ENCODE data around the gene OR8U1. TPM values are rescaled to one million over a fixed set of nuclear protein-coding genes. Genes with fewer than 3 reads are reported as not detected.

The OR8U1 gene
- polyA plus RNA-seq (2013) = not detected

GRCh38 chr11:56375324-56375723 lies at the start of gene OR8U1:
Gene OR8U1 (plus strand): TSS chr11:56375624. CDS start chr11:56375624, 0 bp downstream.
- no peaks in the 10 kb centered on the region for H3K4me1 ChIP-seq (ENCODE audit: control extremely low read depth in 1 of 4, control insufficient read depth in 4 of 4, insufficient read depth in 4 of 4, low read length in 3 of 4)
- no peaks in the 10 kb centered on the region for H3K9me3 ChIP-seq (ENCODE audit: control extremely low read depth in 1 of 5, control insufficient read depth in 4 of 5, insufficient read depth in 2 of 5, low read depth in 1 of 5, low read length in 4 of 5)
- ChIA-PET CTCF (no interaction called here), POLR2A (no interaction called here)
- WGBS (ENCODE audit: insufficient coverage) = 61% methylated on average over 1 of the region's 2 CpGs
- no peaks in the 10 kb centered on the region for H3K27me3 ChIP-seq (replicated peaks in 2 of 5; ENCODE audit: control insufficient read depth in 4 of 5, insufficient read depth in 5 of 5, low read length in 4 of 5)
- DNase-seq = no peak
- no peak within 1 kb of the TSS for H3K4me3 ChIP-seq (ENCODE audit: control insufficient read depth in 1 of 7, extremely low read depth in 1 of 7, insufficient read depth in 4 of 7, low read depth in 2 of 7, low read length in 6 of 7)
- H3K36me3 ChIP-seq (ENCODE audit: control insufficient read depth in 4 of 4, insufficient read depth in 4 of 4, low read length in 3 of 4) = no peaks in the 10 kb centered on the region
- H3K27ac ChIP-seq (ENCODE audit: insufficient read depth in 1 of 2, low read depth in 1 of 2, low read length in 2 of 2, poor library complexity in 1 of 2, severe bottlenecking in 2 of 2) = no peak within 1 kb of the TSS

- Histone ChIP-seq H3K4me3 (ENCODE audit: control insufficient read depth in 1 of 7, extremely low read depth in 1 of 7, insufficient read depth in 4 of 7, low read depth in 2 of 7, low read length in 6 of 7) (no peak overlapping the region), H3K27ac (ENCODE audit: insufficient read depth in 1 of 2, low read depth in 1 of 2, low read length in 2 of 2, poor library complexity in 1 of 2, severe bottlenecking in 2 of 2) (no peak overlapping the region), H3K27me3 (replicated peaks in 2 of 5; ENCODE audit: control insufficient read depth in 4 of 5, insufficient read depth in 5 of 5, low read length in 4 of 5) (no peaks in the 10 kb centered on the region), H3K4me1 (ENCODE audit: control extremely low read depth in 1 of 4, control insufficient read depth in 4 of 4, insufficient read depth in 4 of 4, low read length in 3 of 4) (no peaks in the 10 kb centered on the region), H3K36me3 (ENCODE audit: control insufficient read depth in 4 of 4, insufficient read depth in 4 of 4, low read length in 3 of 4) (no peaks in the 10 kb centered on the region), H3K9me3 (ENCODE audit: control extremely low read depth in 1 of 5, control insufficient read depth in 4 of 5, insufficient read depth in 2 of 5, low read depth in 1 of 5, low read length in 4 of 5) (no peaks in the 10 kb centered on the region)
- ChIA-PET CTCF (no interaction called here), POLR2A (no interaction called here)
- DNase-seq = no peak
- 94% methylated on average over 33 of the region's 34 CpGs for WGBS (ENCODE audit: insufficient coverage)
Measured at GRCh38 chr11:56331861-56332491, 43.4 kb upstream of the OR8U1 start.

- H3K4me3 ChIP-seq (ENCODE audit: control insufficient read depth in 1 of 7, extremely low read depth in 1 of 7, insufficient read depth in 4 of 7, low read depth in 2 of 7, low read length in 6 of 7) = no peak overlapping the region
- H3K4me1 ChIP-seq (ENCODE audit: control extremely low read depth in 1 of 4, control insufficient read depth in 4 of 4, insufficient read depth in 4 of 4, low read length in 3 of 4) = no peaks in the 10 kb centered on the region
Measured at GRCh38 chr11:56333156-56333555, 42.3 kb upstream of the OR8U1 start.

GRCh38 chr11:56340289-56340688 lies 35.1 kb upstream of the OR8U1 start:
- Histone ChIP-seq H3K4me1 (ENCODE audit: control extremely low read depth in 1 of 4, control insufficient read depth in 4 of 4, insufficient read depth in 4 of 4, low read length in 3 of 4) (no peaks in the 10 kb centered on the region), H3K27me3 (replicated peaks in 2 of 5; ENCODE audit: control insufficient read depth in 4 of 5, insufficient read depth in 5 of 5, low read length in 4 of 5) (no peaks in the 10 kb centered on the region), H3K4me3 (ENCODE audit: control insufficient read depth in 1 of 7, extremely low read depth in 1 of 7, insufficient read depth in 4 of 7, low read depth in 2 of 7, low read length in 6 of 7) (no peak overlapping the region), H3K27ac (ENCODE audit: insufficient read depth in 1 of 2, low read depth in 1 of 2, low read length in 2 of 2, poor library complexity in 1 of 2, severe bottlenecking in 2 of 2) (no peak overlapping the region), H3K9me3 (ENCODE audit: control extremely low read depth in 1 of 5, control insufficient read depth in 4 of 5, insufficient read depth in 2 of 5, low read depth in 1 of 5, low read length in 4 of 5) (peaks cover 0 to 3% (median 0%) of the 10 kb centered on the region in 5 experiments), H3K36me3 (ENCODE audit: control insufficient read depth in 4 of 4, insufficient read depth in 4 of 4, low read length in 3 of 4) (no peaks in the 10 kb centered on the region)
- no peak for DNase-seq
- ChIA-PET CTCF (no interaction called here), POLR2A (no interaction called here)

More at GRCh38 chr11:56333156-56333555, 42.3 kb upstream of the OR8U1 start:
- POLR2A ChIA-PET = no interaction called here
- CTCF ChIA-PET = no interaction called here
- DNase-seq = no peak
- H3K9me3 ChIP-seq (ENCODE audit: control extremely low read depth in 1 of 5, control insufficient read depth in 4 of 5, insufficient read depth in 2 of 5, low read depth in 1 of 5, low read length in 4 of 5) = peaks cover 0 to 3% (median 0%) of the 10 kb centered on the region in 5 experiments
- H3K36me3 ChIP-seq (ENCODE audit: control insufficient read depth in 4 of 4, insufficient read depth in 4 of 4, low read length in 3 of 4) = no peaks in the 10 kb centered on the region
- H3K27me3 ChIP-seq (replicated peaks in 2 of 5; ENCODE audit: control insufficient read depth in 4 of 5, insufficient read depth in 5 of 5, low read length in 4 of 5) = no peaks in the 10 kb centered on the region
- 66% methylated on average over 2 of the region's 3 CpGs for WGBS (ENCODE audit: insufficient coverage)
- H3K27ac ChIP-seq (ENCODE audit: insufficient read depth in 1 of 2, low read depth in 1 of 2, low read length in 2 of 2, poor library complexity in 1 of 2, severe bottlenecking in 2 of 2) = no peak overlapping the region

GRCh38 chr11:56345739-56346138 lies 29.7 kb upstream of the OR8U1 start, which contains the start of gene OR8K1:
Gene OR8K1 (plus strand): TSS chr11:56346039. CDS start chr11:56346039, 0 bp downstream.
- CTCF ChIA-PET = no interaction called here
- H3K4me1 ChIP-seq (ENCODE audit: control extremely low read depth in 1 of 4, control insufficient read depth in 4 of 4, insufficient read depth in 4 of 4, low read length in 3 of 4) = no peaks in the 10 kb centered on the region
- no peaks in the 10 kb centered on the region for H3K27me3 ChIP-seq (replicated peaks in 2 of 5; ENCODE audit: control insufficient read depth in 4 of 5, insufficient read depth in 5 of 5, low read length in 4 of 5)
- no peaks in the 10 kb centered on the region for H3K36me3 ChIP-seq (ENCODE audit: control insufficient read depth in 4 of 4, insufficient read depth in 4 of 4, low read length in 3 of 4)
- 100% methylated on average over 1 of the region's 1 CpG for WGBS (ENCODE audit: insufficient coverage)
- POLR2A ChIA-PET = no interaction called here
- peaks cover 0 to 2% (median 0%) of the 10 kb centered on the region in 5 experiments for H3K9me3 ChIP-seq (ENCODE audit: control extremely low read depth in 1 of 5, control insufficient read depth in 4 of 5, insufficient read depth in 2 of 5, low read depth in 1 of 5, low read length in 4 of 5)
- H3K4me3 ChIP-seq (ENCODE audit: control insufficient read depth in 1 of 7, extremely low read depth in 1 of 7, insufficient read depth in 4 of 7, low read depth in 2 of 7, low read length in 6 of 7) = no peak within 1 kb of the TSS
- H3K27ac ChIP-seq (ENCODE audit: insufficient read depth in 1 of 2, low read depth in 1 of 2, low read length in 2 of 2, poor library complexity in 1 of 2, severe bottlenecking in 2 of 2) = no peak within 1 kb of the TSS
- DNase-seq = no peak

- H3K36me3 ChIP-seq (ENCODE audit: control insufficient read depth in 4 of 4, insufficient read depth in 4 of 4, low read length in 3 of 4) = no peaks in the 10 kb centered on the region
- CTCF ChIA-PET = no interaction called here
- no peaks in the 10 kb centered on the region for H3K9me3 ChIP-seq (ENCODE audit: control extremely low read depth in 1 of 5, control insufficient read depth in 4 of 5, insufficient read depth in 2 of 5, low read depth in 1 of 5, low read length in 4 of 5)
- DNase-seq = no peak
- no peak within 1 kb of the TSS for H3K4me3 ChIP-seq (ENCODE audit: control insufficient read depth in 1 of 7, extremely low read depth in 1 of 7, insufficient read depth in 4 of 7, low read depth in 2 of 7, low read length in 6 of 7)
- no CpG with 5 or more reads among the region's 2 CpGs for WGBS (ENCODE audit: insufficient coverage)
- no peak within 1 kb of the TSS for H3K27ac ChIP-seq (ENCODE audit: insufficient read depth in 1 of 2, low read depth in 1 of 2, low read length in 2 of 2, poor library complexity in 1 of 2, severe bottlenecking in 2 of 2)
- H3K4me1 ChIP-seq (ENCODE audit: control extremely low read depth in 1 of 4, control insufficient read depth in 4 of 4, insufficient read depth in 4 of 4, low read length in 3 of 4) = no peaks in the 10 kb centered on the region
- no peaks in the 10 kb centered on the region for H3K27me3 ChIP-seq (replicated peaks in 2 of 5; ENCODE audit: control insufficient read depth in 4 of 5, insufficient read depth in 5 of 5, low read length in 4 of 5)
- POLR2A ChIA-PET = no interaction called here
Measured at GRCh38 chr11:56353991-56354390, 21.4 kb upstream of the OR8U1 start, which contains the start of gene OR8J1. Gene OR8J1 (plus strand): TSS chr11:56354291. CDS start chr11:56360247, 5,956 bp downstream.

GRCh38 chr11:56380120-56380519 lies 4.7 kb downstream of the OR8U1 start:
- ChIA-PET CTCF (no interaction called here), POLR2A (no interaction called here)
- H3K9me3 ChIP-seq (ENCODE audit: control extremely low read depth in 1 of 5, control insufficient read depth in 4 of 5, insufficient read depth in 2 of 5, low read depth in 1 of 5, low read length in 4 of 5) = no peaks in the 10 kb centered on the region
- H3K4me3 ChIP-seq (ENCODE audit: control insufficient read depth in 1 of 7, extremely low read depth in 1 of 7, insufficient read depth in 4 of 7, low read depth in 2 of 7, low read length in 6 of 7) = no peak overlapping the region
- no CpG with 5 or more reads among the region's 2 CpGs for WGBS (ENCODE audit: insufficient coverage)
- no peaks in the 10 kb centered on the region for H3K4me1 ChIP-seq (ENCODE audit: control extremely low read depth in 1 of 4, control insufficient read depth in 4 of 4, insufficient read depth in 4 of 4, low read length in 3 of 4)
- DNase-seq = no peak
- H3K27ac ChIP-seq (ENCODE audit: insufficient read depth in 1 of 2, low read depth in 1 of 2, low read length in 2 of 2, poor library complexity in 1 of 2, severe bottlenecking in 2 of 2) = no peak overlapping the region
- no peaks in the 10 kb centered on the region for H3K36me3 ChIP-seq (ENCODE audit: control insufficient read depth in 4 of 4, insufficient read depth in 4 of 4, low read length in 3 of 4)
- no peaks in the 10 kb centered on the region for H3K27me3 ChIP-seq (replicated peaks in 2 of 5; ENCODE audit: control insufficient read depth in 4 of 5, insufficient read depth in 5 of 5, low read length in 4 of 5)
